Stomach (tissue), 4 donors: Measurements from ENCODE around the gene ARSG.

ENCODE experiments used
- POLR2AphosphoS5 ChIP-seq, 3 donors: sonication (generic); formaldehyde crosslinking; IDR thresholded peaks; one replicate each; pipeline ENCODE4 v1.6.1; 2016; ENCODE audit warnings: antibody characterized with exemption in 3 of 3
- TF ChIP-seq, protein P1 (sequence below), 7 experiments: fragments of 450-650 bp in 4 of 7; fragments of 200-600 bp in 3 of 7; sonication (generic) in 3 of 7; IDR thresholded peaks; one replicate each; pipeline ENCODE4 v1.5.1; 2016 to 2019; ENCODE audit warnings: antibody characterized with exemption in 7 of 7, control low read depth in 2 of 7, mild to moderate bottlenecking in 1 of 7

DNA sequence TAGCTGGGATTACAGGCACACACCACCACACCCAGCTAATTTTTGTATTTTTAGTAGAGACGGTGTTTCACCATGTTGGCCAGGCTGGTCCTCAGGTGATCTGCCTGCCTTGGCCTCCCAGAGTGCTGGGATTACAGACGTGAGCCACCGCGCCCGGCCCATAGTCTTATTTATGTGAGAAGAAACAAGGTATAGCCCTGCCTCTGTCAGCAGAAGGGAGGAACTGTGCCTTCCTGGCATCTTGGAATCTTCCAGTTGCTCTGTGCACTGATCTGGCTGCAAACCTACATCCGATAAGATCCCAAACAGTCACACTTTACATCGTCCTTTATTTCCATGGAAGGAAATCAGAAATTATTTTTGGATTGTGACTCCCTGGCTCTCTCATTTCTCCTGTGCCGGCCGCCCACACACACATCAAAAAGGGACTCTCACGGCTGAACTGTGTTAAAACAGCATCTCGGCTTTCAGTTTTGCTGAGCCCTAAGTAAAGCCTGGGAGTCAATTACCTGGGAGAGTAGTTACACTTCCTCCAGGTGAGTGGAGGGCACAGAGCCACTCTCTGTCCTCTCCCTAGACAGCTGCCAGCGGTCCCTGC lies 142.7 kb downstream of the ARSG start:
- TF ChIP-seq, protein P1, sequence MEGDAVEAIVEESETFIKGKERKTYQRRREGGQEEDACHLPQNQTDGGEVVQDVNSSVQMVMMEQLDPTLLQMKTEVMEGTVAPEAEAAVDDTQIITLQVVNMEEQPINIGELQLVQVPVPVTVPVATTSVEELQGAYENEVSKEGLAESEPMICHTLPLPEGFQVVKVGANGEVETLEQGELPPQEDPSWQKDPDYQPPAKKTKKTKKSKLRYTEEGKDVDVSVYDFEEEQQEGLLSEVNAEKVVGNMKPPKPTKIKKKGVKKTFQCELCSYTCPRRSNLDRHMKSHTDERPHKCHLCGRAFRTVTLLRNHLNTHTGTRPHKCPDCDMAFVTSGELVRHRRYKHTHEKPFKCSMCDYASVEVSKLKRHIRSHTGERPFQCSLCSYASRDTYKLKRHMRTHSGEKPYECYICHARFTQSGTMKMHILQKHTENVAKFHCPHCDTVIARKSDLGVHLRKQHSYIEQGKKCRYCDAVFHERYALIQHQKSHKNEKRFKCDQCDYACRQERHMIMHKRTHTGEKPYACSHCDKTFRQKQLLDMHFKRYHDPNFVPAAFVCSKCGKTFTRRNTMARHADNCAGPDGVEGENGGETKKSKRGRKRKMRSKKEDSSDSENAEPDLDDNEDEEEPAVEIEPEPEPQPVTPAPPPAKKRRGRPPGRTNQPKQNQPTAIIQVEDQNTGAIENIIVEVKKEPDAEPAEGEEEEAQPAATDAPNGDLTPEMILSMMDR (IDR thresholded peaks at IDR 0.05), result no peak
- no peak for TF ChIP-seq POLR2AphosphoS5 (IDR thresholded peaks at IDR 0.05)
